ENCODE data around the gene ZFP36L2.

DNA sequence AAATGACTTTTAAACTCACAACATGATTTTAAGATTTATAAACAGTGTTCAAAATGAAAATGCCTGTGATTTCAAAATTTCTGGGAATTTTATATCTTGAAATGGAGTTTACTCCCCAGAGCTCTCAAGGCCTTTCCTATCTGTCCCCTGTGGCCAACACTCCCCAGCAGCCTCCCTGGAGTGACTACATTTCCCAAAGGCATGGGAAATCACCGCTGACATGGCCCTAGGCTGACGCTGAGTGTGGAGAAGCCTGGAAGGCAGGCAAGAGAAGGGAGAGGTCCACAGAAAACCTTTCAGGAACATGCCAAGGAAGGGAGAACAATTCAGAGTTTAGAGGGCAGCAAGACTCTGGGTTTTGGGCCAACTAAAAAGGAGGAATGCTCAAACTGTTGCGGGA is 20.2 kb upstream of the ZFP36L2 start:
- TF ChIP-seq, protein P1, sequence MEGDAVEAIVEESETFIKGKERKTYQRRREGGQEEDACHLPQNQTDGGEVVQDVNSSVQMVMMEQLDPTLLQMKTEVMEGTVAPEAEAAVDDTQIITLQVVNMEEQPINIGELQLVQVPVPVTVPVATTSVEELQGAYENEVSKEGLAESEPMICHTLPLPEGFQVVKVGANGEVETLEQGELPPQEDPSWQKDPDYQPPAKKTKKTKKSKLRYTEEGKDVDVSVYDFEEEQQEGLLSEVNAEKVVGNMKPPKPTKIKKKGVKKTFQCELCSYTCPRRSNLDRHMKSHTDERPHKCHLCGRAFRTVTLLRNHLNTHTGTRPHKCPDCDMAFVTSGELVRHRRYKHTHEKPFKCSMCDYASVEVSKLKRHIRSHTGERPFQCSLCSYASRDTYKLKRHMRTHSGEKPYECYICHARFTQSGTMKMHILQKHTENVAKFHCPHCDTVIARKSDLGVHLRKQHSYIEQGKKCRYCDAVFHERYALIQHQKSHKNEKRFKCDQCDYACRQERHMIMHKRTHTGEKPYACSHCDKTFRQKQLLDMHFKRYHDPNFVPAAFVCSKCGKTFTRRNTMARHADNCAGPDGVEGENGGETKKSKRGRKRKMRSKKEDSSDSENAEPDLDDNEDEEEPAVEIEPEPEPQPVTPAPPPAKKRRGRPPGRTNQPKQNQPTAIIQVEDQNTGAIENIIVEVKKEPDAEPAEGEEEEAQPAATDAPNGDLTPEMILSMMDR (IDR thresholded peaks at IDR 0.05) = no peak
- no peak for TF ChIP-seq POLR2A (IDR thresholded peaks at IDR 0.05)

All from vagina (tissue), 2 donors.